IPS-15b (cell line): ENCODE measurements around the gene KMO.

Experiments
- H3K27me3 ChIP-seq: one replicate; pipeline ENCODE4 v1.6.1; 2013; ENCODE audit warnings: low read length; ENCODE audit not compliant: control insufficient read depth, insufficient read depth
- H3K36me3 ChIP-seq: one replicate; pipeline ENCODE4 v1.6.1; 2013; ENCODE audit warnings: low read length; ENCODE audit not compliant: control insufficient read depth, insufficient read depth
- H3K4me1 ChIP-seq: one replicate; pipeline ENCODE4 v1.6.1; 2013; ENCODE audit warnings: mild to moderate bottlenecking, low read length; ENCODE audit not compliant: control insufficient read depth, insufficient read depth
- H3K4me3 ChIP-seq: one replicate; pipeline ENCODE4 v1.5.1; 2013; ENCODE audit warnings: low read depth, low read length
- H3K9ac ChIP-seq: one replicate; pipeline ENCODE4 v1.6.1; 2013; ENCODE audit warnings: low read depth, mild to moderate bottlenecking, low read length
- H3K9me3 ChIP-seq: one replicate; pipeline ENCODE4 v1.6.1; 2013; ENCODE audit warnings: mild to moderate bottlenecking, low read length; ENCODE audit not compliant: control insufficient read depth, insufficient read depth

KMO gene

GRCh38 chr1:241579434-241579833, 47.3 kb downstream of the KMO start:
- Histone ChIP-seq H3K9me3 (no peaks in the 10 kb centered on the region), H3K27me3 (no peaks in the 10 kb centered on the region), H3K36me3 (no peaks in the 10 kb centered on the region), H3K4me1 (no peaks in the 10 kb centered on the region), H3K4me3 (no peak overlapping the region), H3K9ac (no peak overlapping the region)

- H3K36me3 ChIP-seq, result no peaks in the 10 kb centered on the region
- no peak overlapping the region for H3K4me3 ChIP-seq
- no peaks in the 10 kb centered on the region for H3K4me1 ChIP-seq
- H3K9me3 ChIP-seq, result no peaks in the 10 kb centered on the region
- no peaks in the 10 kb centered on the region for H3K27me3 ChIP-seq
- H3K9ac ChIP-seq, result no peak overlapping the region
Measured at GRCh38 chr1:241582921-241583321, 50.7 kb downstream of the KMO start.

GRCh38 chr1:241586905-241587512, 54.8 kb downstream of the KMO start:
- no peaks in the 10 kb centered on the region for H3K36me3 ChIP-seq
- H3K27me3 ChIP-seq, result no peaks in the 10 kb centered on the region
- no peak overlapping the region for H3K9ac ChIP-seq
- H3K4me3 ChIP-seq, result no peak overlapping the region
- H3K9me3 ChIP-seq, result no peaks in the 10 kb centered on the region
- no peaks in the 10 kb centered on the region for H3K4me1 ChIP-seq

GRCh38 chr1:241589521-241589920, 57.3 kb downstream of the KMO start:
- Histone ChIP-seq H3K9me3 (no peaks in the 10 kb centered on the region), H3K9ac (no peak overlapping the region), H3K36me3 (no peaks in the 10 kb centered on the region), H3K4me3 (no peak overlapping the region), H3K27me3 (no peaks in the 10 kb centered on the region), H3K4me1 (no peaks in the 10 kb centered on the region)

- Histone ChIP-seq H3K9me3 (no peaks in the 10 kb centered on the region), H3K27me3 (no peaks in the 10 kb centered on the region), H3K36me3 (no peaks in the 10 kb centered on the region), H3K4me1 (no peaks in the 10 kb centered on the region), H3K9ac (no peak overlapping the region), H3K4me3 (no peak overlapping the region)
Measured at GRCh38 chr1:241590719-241591118, 58.5 kb downstream of the KMO start.

- H3K36me3 ChIP-seq, result no peaks in the 10 kb centered on the region
- no peaks in the 10 kb centered on the region for H3K9me3 ChIP-seq
- H3K9ac ChIP-seq, result no peak overlapping the region
- H3K27me3 ChIP-seq, result no peaks in the 10 kb centered on the region
- no peak overlapping the region for H3K4me3 ChIP-seq
- no peaks in the 10 kb centered on the region for H3K4me1 ChIP-seq
Measured at GRCh38 chr1:241591317-241591716, 59.1 kb downstream of the KMO start.

GRCh38 chr1:241591736-241592135, 59.6 kb downstream of the KMO start:
- H3K27me3 ChIP-seq, result no peaks in the 10 kb centered on the region
- no peak overlapping the region for H3K4me3 ChIP-seq
- H3K4me1 ChIP-seq, result no peaks in the 10 kb centered on the region
- no peaks in the 10 kb centered on the region for H3K9me3 ChIP-seq
- H3K36me3 ChIP-seq, result no peaks in the 10 kb centered on the region
- no peak overlapping the region for H3K9ac ChIP-seq

GRCh38 chr1:241592273-241592958, 60.2 kb downstream of the KMO start:
- Histone ChIP-seq H3K36me3 (no peaks in the 10 kb centered on the region), H3K9me3 (no peaks in the 10 kb centered on the region), H3K4me1 (no peaks in the 10 kb centered on the region), H3K9ac (no peak overlapping the region), H3K27me3 (no peaks in the 10 kb centered on the region), H3K4me3 (no peak overlapping the region)

GRCh38 chr1:241593186-241593585, 61.0 kb downstream of the KMO start:
- no peaks in the 10 kb centered on the region for H3K36me3 ChIP-seq
- H3K9ac ChIP-seq, result no peak overlapping the region
- no peaks in the 10 kb centered on the region for H3K9me3 ChIP-seq
- H3K4me1 ChIP-seq, result no peaks in the 10 kb centered on the region
- H3K27me3 ChIP-seq, result no peaks in the 10 kb centered on the region
- H3K4me3 ChIP-seq, result no peak overlapping the region

- Histone ChIP-seq H3K9ac (no peak overlapping the region), H3K27me3 (no peaks in the 10 kb centered on the region), H3K4me3 (no peak overlapping the region), H3K36me3 (no peaks in the 10 kb centered on the region), H3K9me3 (no peaks in the 10 kb centered on the region), H3K4me1 (no peaks in the 10 kb centered on the region)
Measured at GRCh38 chr1:241596633-241597032, 64.5 kb downstream of the KMO start.

GRCh38 chr1:241598249-241598648, 66.1 kb downstream of the KMO start:
- Histone ChIP-seq H3K9ac (no peak overlapping the region), H3K36me3 (no peaks in the 10 kb centered on the region), H3K9me3 (no peaks in the 10 kb centered on the region), H3K4me1 (no peaks in the 10 kb centered on the region), H3K4me3 (no peak overlapping the region), H3K27me3 (no peaks in the 10 kb centered on the region)

- Histone ChIP-seq H3K27me3 (no peaks in the 10 kb centered on the region), H3K9me3 (no peaks in the 10 kb centered on the region), H3K4me3 (no peak overlapping the region), H3K9ac (no peak overlapping the region), H3K36me3 (no peaks in the 10 kb centered on the region), H3K4me1 (no peaks in the 10 kb centered on the region)
Measured at GRCh38 chr1:241600496-241600901, 68.3 kb downstream of the KMO start.
